HG02884 (cell line): ENCODE measurements around the gene FLII.

Experiments
- ATAC-seq: cut with Tn5 transposase; IDR thresholded peaks from one replicate; pipeline ENCODE4 v1.9.1; 2021; ENCODE audit warnings: mild to moderate bottlenecking, moderate library complexity; ENCODE audit not compliant: unreplicated experiment

The FLII gene

DNA sequence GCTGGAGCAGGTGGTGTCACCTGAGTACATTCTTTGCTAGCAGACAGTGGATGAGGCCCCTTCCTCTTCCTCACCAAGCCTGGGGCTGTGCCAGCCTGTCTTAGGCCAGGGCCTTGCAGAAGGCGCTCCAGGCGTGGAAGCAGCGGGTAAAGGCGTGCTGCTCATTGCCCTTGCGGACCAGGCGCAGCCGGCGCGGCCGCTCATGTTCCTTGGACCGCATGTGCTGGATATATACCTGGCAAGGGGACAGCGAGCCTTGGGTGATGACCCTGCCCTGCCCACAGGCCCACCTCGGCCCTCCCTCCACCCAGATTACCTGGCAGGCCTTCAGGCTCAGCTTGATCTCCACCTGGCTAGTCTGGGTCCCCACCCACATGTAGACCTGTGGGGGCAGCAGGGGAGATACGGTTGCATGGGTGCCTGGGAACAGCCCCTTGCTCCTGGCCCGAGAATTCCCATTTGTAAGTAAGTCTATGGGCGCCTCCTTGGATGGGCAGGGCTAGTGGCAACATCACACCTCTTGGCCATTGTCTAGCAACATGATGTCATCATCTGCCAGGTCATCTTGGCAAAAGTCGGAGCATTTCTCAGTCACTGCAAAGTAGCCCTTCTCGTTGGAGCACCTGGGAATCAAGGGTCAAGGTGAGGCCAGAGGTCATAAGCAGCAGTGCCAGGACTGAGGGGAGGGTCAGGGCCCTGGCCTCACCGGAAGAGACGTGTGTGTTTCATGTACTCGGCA lies 13.3 kb downstream of the FLII start:
- ATAC-seq = no peak

DNA sequence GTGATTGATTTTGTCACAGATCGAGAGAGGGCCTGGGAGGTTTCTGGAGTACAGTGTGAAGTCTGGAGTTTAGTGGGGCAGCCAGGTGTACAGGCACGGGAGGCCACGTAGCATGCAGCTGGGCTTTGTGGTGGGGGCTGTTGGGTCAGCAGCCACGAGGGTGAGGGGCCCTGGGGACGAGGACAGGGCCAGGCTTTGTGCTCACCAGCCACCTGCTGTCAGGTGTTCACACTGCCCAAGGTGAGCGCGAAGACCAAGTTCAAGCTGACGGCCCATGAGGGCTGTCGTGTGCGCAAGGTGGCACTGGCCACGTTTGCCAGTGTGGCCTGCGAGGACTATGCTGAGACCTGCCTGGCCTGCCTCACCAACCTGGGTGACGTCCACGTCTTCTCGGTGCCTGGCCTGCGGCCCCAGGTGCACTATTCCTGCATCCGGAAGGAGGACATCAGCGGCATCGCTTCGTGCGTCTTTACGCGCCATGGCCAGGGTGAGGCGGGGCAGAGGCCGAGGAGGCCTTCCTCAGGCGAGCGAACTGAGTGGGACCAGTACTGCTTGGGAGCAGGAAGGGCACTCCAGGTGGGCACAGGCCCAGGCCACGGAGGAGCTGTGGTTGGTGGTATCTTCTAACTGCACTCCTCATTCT lies 17.2 kb downstream of the FLII start:
- no peak for ATAC-seq

DNA sequence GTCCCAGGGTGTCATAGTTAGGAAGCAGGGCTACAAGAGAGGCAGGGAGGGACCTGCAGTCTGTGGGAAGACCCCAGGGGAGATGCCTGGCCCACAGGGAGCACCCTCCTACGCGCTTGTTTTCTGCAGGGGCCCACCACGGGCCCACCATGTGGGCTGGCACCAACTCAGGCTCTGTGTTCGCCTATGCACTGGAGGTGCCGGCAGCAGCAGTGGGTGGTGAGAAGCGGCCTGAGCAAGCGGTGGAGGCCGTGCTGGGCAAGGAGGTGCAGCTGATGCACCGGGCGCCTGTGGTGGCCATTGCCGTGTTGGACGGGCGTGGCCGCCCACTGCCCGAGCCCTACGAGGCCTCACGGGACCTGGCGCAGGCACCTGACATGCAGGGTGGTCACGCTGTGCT lies 18.1 kb downstream of the FLII start:
- ATAC-seq = no peak

DNA sequence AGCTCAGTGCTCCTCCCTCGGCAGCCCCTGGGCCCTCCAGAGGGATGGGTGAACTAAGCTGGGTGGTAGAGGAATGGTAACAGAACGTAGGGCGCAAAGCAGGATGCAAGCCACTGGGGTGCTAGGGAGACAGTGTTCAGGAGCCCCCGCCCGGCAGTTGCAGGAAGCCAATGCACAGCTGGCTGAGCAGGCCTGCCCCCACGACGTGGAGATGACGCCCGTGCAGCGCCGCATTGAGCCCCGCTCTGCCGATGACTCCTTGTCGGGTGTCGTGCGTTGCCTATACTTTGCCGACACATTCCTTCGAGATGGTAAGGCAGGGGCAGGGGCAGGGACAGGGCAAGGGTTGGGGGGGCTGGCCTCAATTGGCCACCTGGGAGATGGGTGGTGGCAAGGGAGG lies 20.2 kb downstream of the FLII start:
- ATAC-seq = no peak

DNA sequence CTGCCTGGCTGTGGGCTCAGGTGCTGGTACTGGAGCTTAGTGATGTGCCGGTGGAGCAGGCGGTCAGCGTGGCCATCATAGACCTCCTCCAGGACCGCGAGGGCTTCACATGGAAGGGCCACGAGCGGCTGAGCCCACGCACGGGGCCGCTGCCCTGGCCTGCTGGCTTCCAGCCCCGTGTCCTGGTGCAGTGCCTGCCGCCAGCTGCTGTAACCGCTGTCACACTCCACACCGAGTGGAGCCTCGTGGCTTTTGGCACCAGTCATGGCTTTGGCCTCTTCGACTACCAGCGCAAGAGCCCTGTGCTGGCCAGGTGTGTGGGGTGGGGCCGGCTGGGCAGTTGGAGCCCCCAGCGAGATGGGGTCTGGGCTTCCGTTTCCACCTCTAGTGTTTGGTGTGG lies 21.1 kb downstream of the FLII start:
- ATAC-seq = no peak

DNA sequence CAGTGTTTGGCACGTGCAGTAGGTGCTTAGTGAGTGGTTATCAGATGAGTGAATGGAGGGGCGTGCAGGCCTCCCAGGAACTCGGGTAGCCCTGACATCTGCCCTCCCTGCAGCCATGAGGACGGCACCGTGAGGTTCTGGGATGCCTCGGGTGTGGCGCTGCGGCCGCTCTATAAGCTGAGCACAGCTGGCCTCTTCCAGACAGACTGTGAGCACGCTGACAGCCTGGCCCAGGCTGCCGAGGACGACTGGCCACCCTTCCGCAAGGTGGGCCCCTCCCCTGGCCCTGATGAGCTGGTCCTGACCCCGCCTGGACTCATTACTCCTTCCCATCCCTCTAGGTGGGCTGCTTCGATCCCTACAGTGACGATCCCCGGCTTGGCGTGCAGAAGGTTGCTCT lies 22.0 kb downstream of the FLII start:
- ATAC-seq = no peak

DNA sequence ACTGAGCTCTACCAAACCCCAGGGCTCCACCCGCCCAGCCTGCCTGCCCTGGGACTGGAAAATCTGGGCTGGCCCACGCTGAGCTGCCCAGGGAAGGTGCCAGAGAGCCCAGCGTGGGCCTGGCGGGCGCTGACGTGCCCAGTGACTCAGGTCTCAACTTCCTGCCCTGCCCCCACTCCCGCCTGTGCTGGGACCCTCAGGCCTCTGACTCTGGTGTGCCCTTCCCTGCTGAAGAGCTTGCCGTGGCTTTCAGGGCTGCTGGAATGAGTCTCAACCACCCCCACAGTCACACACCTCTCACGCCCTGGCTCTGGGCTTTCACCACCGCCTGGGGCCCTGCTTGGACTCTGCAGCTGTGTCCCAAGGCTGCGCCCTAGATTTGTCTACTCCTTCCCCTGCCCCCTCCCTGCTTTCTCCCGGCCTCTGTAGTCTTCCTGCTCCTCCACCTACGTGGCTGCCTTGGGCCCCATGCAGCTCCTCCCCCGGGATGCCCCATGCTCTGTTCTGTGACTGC lies 22.7 kb downstream of the FLII start:
- ATAC-seq = no peak

DNA sequence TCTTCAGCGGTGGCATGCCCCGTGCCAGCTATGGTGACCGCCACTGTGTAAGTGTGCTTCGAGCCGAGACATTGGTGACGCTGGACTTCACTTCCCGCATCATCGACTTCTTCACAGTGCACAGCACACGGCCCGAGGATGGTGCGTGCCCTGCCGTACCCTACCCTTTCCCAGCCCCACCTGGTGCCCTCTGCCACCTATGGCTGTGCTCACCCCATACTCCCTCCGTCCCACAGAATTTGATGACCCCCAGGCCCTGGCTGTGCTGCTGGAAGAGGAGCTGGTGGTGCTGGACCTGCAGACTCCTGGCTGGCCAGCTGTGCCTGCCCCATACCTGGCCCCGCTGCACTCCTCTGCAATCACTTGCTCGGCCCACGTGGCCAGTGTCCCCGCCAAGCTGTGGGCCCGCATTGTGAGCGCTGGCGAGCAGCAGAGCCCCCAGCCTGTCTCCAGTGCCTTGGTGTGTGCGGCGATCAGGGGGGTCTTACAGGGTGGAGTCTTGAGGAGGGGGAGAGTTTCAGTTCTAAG lies 23.6 kb downstream of the FLII start:
- ATAC-seq = no peak

DNA sequence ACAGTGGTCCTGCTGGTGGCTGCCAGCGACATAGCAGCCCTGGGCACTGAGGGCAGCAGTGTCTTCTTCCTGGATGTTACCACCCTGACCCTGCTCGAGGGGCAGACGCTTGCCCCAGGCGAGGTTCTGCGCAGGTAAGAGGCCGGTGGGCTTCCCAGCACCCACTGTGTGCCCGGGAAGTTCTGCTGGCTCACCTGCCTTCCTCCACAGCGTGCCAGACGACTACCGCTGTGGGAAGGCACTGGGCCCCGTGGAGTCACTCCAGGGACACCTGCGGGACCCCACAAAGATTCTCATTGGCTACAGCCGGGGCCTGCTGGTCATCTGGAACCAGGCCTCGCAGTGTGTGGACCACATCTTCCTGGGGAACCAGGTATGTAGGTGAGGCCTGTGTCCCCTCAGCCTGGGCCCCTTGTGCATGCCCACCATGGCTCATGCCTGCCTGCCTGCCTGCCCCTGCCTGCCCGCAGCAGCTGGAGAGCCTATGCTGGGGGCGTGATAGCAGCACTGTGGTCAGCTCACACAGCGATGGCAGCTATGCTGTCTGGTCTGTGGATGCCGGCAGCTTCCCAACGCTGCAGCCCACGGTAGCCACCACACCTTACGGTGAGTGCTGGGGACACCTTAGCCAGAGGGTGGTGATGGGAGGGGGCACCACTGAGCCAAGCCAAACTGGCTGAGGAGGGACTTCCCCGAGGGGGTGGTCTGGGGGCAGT lies 24.6 kb downstream of the FLII start:
- ATAC-seq = no peak

DNA sequence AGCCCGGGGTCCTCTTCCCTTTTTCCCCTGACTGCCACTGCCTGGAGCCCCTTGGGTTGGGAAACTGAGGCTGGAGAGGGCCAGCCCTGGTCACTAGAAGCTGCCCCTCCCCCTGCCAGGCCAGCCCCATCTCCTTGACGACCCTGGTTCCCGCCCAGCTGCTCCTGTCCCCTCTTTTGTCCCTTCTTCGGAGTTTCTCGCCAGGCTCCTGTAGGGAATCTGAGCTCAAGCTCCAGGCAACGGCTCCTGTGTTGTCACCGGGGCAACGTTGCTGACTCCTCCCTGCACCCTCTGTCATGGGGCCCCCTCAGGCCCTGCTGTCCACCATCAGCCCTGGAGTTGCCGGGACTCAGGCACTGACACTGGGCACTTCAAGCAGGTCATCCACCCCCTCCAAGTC lies 27.4 kb downstream of the FLII start:
- no peak for ATAC-seq

DNA sequence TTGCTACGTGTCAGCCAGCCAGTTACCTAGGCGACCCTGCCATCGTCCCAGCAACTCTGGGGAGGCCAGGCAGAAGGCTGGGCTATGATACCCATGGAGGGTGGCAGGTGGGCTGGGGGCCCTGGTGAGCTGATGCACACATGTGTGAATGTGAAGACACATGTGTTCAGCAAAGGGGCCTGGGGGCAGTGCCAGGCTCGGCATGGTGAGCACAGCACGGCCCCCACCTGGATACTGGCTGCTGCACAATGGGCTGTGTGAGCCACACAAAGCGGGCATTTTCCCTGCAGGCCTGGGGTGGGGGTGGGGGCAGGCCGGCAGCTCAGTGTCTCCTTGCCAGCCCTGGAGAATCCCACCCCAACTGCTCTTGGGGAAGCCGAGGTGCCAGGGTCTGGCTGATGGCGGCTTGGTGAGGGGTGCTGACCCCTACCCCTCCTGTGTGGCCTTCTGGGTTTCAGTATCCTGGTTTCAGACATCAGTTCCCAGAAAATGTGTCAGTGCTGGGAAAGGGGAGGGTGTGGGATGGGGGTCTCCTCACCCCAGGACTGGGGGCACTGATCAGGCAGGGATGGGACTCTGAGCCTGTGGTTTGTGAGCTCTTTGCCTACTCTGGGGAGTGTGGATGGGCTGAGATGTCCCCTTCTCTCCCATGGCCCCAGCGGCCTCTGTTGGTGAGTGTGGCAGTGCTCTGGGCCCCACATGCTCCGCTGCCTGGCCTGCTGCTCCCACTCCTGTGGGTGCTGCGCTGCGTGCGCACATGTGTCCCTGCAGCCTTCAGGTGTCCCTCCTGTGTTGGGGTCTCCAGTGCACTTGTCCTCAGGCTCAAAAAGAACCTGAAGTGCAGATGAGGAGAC lies 28.0 kb downstream of the FLII start:
- ATAC-seq = no peak

DNA sequence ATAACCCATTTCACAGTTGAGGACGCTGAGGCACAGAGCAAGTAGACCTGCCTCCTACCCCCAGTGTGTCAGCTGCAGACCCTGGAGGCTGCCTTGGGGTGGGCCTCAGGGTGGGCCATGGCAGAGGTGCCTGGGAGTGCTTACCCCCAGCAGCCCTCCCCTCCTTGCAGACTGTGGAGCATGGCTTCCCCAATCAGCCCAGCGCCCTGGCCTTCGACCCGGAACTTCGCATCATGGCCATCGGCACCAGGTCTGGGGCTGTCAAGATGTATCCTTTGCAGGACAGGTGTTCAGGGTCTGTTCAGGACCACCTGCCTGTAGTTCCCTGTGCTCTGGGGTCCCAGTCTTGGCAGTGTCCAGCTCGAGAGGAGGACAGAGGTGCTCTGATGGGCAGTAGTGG lies 28.8 kb downstream of the FLII start:
- ATAC-seq = no peak

DNA sequence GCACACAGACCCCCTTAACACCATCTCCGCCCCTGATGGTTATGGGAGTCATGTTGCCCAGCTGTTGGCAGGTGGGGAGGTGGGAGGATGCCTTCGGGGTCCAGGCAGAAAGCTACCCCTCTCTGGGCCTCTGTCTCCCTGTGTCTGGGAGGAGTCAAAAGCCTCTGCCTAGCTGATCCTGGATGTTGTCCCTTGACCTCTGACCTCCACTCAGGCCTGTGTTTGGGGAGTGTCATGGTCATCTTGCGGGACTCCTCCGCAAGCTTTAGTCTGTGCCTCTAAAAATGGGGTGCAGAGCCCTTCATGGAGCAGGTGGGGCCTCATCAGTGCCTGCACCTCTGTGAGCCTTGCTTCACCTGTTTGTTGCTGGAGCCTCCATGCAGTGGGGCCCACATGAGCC lies 29.3 kb downstream of the FLII start:
- no peak for ATAC-seq

DNA sequence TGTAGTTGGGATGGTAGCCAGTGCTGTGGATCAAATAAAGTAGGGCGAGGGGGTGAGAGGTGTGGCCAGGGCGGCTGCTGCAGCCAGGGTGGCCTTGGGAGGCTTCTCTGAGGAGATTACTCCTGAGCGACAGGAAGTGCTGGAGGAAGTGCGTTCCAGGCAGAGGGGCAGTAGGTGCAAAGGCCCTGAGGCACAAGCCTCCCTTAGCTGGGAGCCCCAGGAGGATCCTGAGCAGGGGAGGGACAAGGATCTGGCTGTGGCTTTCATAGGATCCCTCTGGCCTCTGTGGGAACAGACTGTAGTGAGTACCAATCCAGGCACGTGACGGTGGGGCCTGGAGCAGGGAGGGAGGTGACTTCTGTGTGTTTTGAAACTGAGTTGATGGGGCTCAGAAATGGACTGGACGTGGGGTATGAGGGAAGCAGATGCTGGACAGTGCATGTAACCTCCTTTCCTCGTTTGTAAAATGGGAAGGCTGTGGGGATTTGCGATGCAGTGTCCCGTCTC lies 30.3 kb downstream of the FLII start:
- ATAC-seq = no peak

DNA sequence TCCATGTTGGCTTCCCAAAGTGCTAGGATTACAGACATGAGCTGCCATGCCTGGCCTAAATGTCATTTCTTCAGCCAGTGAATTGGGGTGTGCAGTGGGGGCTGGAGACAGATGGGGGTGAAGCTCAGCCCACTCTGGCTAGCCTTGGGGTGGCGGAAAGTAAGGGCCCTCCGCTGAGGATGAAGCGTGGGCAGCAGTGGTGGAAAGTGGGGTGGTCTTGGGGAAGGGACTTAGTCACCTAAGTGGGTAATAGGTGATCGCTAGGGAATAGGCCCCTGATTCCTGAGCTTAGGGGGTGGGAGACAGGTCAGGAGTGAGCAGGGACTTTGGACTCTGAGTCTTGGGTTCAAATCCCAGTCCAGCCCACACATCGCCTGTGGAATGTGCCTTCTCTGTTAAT lies 30.9 kb downstream of the FLII start:
- ATAC-seq = no peak

DNA sequence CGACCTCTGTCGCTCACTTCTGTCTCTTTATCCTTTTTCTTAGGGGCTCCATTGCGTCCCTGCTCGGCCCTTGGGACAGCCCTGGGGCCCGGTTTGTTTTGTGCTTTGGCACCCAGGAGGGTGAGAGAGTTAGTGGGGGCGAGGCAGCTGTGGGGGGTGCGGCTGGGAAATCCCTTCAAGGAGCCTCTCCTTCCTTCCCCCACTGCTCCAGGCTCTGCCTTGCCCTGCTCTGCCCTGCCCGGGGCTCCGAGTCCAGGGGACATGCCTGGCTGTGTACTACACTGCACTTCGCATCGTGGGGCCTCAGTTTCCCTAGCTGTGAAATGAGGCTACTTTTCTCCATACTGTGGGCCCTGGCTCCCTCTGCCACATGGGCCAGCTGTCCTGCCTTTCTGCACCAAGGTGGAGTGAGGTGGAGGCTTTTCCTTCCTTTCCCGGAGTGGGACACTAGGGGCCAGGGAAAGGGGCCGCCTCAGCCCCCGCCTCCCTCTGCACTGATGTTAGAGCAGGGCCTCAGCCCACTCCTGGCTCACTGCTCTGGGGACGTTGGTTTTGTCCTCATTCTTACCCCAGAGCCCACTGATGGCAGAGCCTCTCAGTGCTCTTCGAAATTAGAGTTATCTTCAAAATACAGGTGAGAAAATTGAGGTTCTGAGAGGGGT lies 32.1 kb downstream of the FLII start:
- no peak for ATAC-seq

DNA sequence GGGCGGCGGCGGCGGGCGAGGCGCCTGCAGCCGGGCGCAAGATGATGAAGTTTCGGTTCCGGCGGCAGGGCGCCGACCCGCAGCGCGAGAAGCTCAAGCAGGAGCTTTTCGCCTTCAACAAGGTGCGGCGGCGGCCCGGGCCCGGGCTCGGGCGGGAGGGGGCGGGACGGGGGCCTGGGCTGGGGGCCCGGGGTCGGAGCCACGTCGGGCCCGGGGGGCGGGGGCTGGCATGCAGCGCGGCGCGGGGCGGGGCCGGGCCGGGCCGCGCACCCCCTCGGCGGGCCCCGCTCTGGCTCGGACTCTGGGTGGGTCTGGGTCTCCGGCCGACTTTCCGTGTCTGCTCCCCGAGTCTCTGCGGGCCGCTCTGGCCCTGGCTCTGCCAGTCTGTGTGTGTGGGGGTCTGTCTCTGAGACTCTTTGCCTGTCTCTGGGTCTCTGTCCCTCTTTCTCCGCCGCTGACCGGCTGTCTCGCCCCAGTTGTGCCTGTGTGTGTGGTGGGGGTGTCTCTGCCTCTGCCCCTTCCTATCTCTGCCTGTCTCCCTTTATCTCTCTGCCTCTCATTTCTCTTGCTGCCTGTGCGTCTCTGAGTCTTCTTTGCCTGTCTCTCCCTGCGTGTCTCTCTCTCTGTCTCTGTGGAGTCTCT lies 32.8 kb downstream of the FLII start:
- peak; percentile 23 for ATAC-seq

DNA sequence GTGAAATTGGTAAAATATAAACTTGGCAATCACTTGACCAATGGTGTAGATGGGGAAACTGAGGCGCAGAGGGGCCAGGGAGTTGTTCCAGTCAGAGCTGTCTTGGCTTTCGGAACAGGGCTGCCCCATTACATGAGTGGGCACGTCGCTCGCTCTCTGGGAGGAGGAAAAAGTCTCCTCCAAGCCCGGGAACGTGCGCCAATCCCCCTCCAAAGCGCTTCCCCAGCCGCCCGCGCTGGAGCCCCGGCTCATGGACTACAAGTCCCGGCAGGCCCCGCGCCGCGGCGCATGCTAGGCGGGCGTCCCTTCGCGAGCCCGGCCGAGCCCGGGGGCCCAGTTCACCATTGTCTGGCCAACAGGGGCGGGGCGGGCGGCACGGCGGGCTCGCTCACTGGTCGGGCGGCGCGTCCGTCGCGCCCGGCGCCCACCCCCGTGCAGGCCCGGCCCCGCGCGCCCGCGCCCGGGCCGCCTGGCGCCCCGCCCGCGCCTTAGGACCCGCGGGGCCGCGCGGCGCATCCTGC lies 33.4 kb downstream of the FLII start, which contains the start of gene LLGL1:
LLGL1 (plus strand) TSS at position 515 of the 521 bp plus-strand sequence. CDS start 48 bp downstream, outside the sequence.
- peak; percentile 85 for ATAC-seq
